GM12865 (cell line): ENCODE data around the gene ADAMTSL2.
A peak's percentile ranks its signal among the peaks of the same experiment; 100 is the strongest.

Experiments
- DNase-seq: peaks from one replicate; pipeline ENCODE4 v3.0.0; 2010; ENCODE audit warnings: low read depth
- H3K4me3 ChIP-seq: 2 replicates; pipeline ENCODE4 v1.5.1; 2011; ENCODE audit warnings: mild to moderate bottlenecking, low read depth, low read length, control low read depth
- TF ChIP-seq, protein P1 (sequence below): IDR thresholded peaks from 2 replicates; pipeline ENCODE4 v1.5.1; 2011; ENCODE audit warnings: low read length, control low read depth, low read depth, inconsistent platforms; ENCODE audit not compliant: insufficient read depth; ENCODE audit errors: missing control alignments

The ADAMTSL2 gene

DNA sequence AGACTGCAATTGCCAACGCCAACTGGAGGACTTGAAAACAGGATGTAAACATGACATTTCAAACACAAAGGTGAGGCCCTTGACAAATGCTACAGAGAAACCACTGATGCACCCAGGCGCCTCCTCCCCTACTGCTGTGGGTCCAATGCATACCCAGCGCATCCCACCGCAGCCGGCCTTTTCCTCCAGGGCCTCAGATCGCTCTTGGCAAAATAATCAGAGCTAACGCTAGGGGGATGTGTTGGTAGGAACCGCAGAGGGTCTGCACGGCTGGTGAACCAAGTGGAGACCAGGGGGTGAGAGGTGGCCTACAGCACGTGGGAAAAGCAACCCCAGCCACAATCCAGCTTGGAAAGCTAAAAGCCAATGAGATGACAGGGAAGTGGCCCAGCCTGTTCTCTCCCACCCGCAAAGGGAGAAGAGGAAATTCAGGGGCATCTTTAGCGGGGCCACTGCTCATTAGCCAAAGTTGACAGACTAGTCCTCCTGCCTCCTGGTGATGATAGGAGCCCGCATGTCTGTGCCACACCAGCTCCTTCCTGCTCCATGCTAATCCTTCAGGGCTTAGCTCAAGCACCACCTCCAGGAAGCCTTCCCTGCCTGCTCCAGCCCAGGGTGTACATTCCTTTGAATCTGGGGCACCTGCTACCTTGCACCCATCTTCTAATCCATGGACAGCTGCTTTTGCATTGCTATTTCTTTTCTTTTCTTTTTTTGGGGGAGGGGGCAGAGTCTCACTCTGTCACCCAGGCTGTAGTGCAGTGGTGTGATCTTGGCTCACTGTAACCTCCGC is 68.8 kb downstream of the ADAMTSL2 start:
- H3K4me3 ChIP-seq, result no peak overlapping the region
- DNase-seq, result no peak
- TF ChIP-seq, protein P1, sequence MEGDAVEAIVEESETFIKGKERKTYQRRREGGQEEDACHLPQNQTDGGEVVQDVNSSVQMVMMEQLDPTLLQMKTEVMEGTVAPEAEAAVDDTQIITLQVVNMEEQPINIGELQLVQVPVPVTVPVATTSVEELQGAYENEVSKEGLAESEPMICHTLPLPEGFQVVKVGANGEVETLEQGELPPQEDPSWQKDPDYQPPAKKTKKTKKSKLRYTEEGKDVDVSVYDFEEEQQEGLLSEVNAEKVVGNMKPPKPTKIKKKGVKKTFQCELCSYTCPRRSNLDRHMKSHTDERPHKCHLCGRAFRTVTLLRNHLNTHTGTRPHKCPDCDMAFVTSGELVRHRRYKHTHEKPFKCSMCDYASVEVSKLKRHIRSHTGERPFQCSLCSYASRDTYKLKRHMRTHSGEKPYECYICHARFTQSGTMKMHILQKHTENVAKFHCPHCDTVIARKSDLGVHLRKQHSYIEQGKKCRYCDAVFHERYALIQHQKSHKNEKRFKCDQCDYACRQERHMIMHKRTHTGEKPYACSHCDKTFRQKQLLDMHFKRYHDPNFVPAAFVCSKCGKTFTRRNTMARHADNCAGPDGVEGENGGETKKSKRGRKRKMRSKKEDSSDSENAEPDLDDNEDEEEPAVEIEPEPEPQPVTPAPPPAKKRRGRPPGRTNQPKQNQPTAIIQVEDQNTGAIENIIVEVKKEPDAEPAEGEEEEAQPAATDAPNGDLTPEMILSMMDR, result no peak

DNA sequence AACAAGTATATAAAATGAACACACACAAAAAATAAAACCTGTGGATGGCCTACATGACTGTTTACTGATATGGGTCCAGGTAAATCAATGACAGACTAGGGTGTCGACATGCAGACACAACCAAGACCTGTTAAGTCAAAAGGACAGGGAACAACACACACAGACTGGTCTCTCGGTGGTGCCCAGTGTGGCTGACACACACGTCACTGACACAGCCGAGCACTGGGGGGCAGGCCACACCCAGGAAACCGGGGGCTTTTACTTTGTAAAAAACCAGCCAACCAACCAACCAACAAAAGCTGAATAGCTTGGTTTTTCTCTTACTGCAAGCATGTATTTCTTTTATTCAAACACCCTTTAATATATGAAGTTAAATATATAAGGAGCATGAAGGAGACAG is 69.7 kb downstream of the ADAMTSL2 start:
- DNase-seq, result peak; percentile 4
- H3K4me3 ChIP-seq, result no peak overlapping the region
- TF ChIP-seq, protein P1, result no peak

GRCh38 chr9:133604856-133605255 is 70.4 kb downstream of the ADAMTSL2 start:
- TF ChIP-seq, protein P1, result no peak
- DNase-seq, result no peak
- no peak overlapping the region for H3K4me3 ChIP-seq

- H3K4me3 ChIP-seq, result no peak overlapping the region
- no peak for DNase-seq
- TF ChIP-seq, protein P1, result no peak
These were observed 70.9 kb downstream of the ADAMTSL2 start for GRCh38 chr9:133605446-133605845.

DNA sequence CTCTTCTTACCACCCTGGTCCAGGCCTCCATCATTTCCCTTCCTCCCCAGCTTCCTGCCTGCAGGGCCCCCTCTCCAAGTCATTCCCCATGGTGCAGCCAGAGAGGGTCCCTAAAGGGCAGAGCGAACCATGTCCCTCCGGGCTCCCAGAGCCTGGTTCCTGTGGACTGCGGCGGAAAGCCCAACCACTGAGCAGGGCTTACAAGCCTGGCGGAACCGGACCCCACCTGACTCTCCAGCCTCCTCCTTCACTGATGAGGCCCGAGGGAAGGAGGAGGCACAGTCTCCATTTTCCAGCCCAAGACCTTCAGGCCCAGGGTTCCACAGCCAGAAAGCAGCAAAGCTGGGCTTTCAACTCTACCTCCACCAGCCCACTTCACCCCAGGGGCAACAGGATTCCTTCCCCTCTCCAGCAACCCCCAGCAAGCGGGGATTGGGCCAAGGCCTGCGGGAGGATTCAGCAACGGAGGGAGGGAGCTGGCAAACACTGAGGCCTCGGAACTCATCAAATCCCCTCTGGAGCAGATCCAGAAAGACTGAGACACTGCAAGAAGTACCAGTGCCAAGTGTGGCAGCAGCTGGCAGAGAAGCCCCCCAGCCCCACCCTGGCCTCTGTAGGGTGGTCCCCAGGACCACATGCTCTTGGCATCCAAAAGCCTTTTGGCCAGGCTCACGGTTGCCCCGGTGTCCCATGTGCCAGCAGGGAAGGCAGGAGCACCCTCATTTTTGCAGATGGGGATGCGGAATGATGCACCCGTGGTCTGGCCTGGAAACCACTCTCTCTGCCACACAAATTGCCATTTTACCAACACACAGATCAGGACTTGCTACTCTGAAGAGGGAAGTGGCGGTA is 71.6 kb downstream of the ADAMTSL2 start:
- no peak overlapping the region for H3K4me3 ChIP-seq
- DNase-seq, result no peak
- TF ChIP-seq, protein P1, result no peak

- H3K4me3 ChIP-seq, result no peak overlapping the region
- TF ChIP-seq, protein P1, result no peak
- no peak for DNase-seq
These were observed 72.2 kb downstream of the ADAMTSL2 start for GRCh38 chr9:133606708-133607025.
